K562 (cell line): ENCODE data around the gene CBX4. TPM values are rescaled to one million over a fixed set of nuclear protein-coding genes. Genes with fewer than 3 reads are reported as not detected.
A peak's percentile ranks its signal among the peaks of the same experiment; 100 is the strongest.

Source experiments
- ATAC-seq: fragments of 200-7000 bp; cut with Tn5 transposase; 3 replicates; pipeline ENCODE4 v1.9.1; 2020; ENCODE audit warnings: moderate library complexity
- BruUV-seq: library from RNA; stranded (reverse); fragments of 400-500 nt; replicated peaks from 2 replicates; lab custom pipeline; 2021; lab: Mats Ljungman, UMichigan
- CTCF ChIA-PET: fragments of 300-600 bp; formaldehyde crosslinking; extraction: SDS; loops from one replicate; lab custom pipeline; 2021; ENCODE audit warnings: low intra/inter-chr PET ratio; lab: Yijun Ruan, JAX
- POLR2A ChIA-PET: fragments of 300-600, 350-650 bp; sonication (Branson Sonifier 250); formaldehyde crosslinking; extraction: SDS; loops from one replicate; lab custom pipeline; 2021; ENCODE audit warnings: antibody characterized with exemption, inconsistent platforms; lab: Yijun Ruan, JAX
- DNase-seq, 4 experiments: peaks; one replicate each; pipeline versions ENCODE4 v3.0.0 to v3.0.0-alpha.2; 2011 to 2018; ENCODE audit warnings: low spot score in 3 of 4, mixed read lengths in 3 of 4; ENCODE audit errors: extremely low read depth in 1 of 4
- FAIRE-seq: peaks from 2 replicates; lab custom pipeline; 2011; peaks lifted over from hg19 to GRCh38; lab: Jason Lieb, UNC
- H2AFZ ChIP-seq: 2 replicates; pipeline ENCODE4 v1.6.0; 2011; ENCODE audit warnings: low read depth, low read length, control low read depth, inconsistent platforms
- H3K27ac ChIP-seq: fragments of 200-600 bp; 3 replicates; pipeline ENCODE4 v1.8.0; 2011; ENCODE audit warnings: low read depth, mild to moderate bottlenecking, control low read depth, inconsistent platforms, low read length, moderate library complexity, mixed read lengths; ENCODE audit errors: extremely low read depth
- H3K27me3 ChIP-seq, 2 experiments: fragments of 300-600 bp in 1 of 2; 2 replicates in 1 of 2; 3 replicates in 1 of 2; pipeline versions ENCODE4 v1.6.0 to v1.8.0; 2011; ENCODE audit warnings: inconsistent platforms in 2 of 2, low read length in 2 of 2, mild to moderate bottlenecking in 1 of 2, mixed read lengths in 1 of 2, moderate library complexity in 1 of 2; ENCODE audit not compliant: control insufficient read depth in 2 of 2, insufficient read depth in 2 of 2
- H3K36me3 ChIP-seq: fragments of 300-600 bp; 3 replicates; pipeline ENCODE4 v1.8.0; 2011; ENCODE audit warnings: mild to moderate bottlenecking, low read length, inconsistent platforms; ENCODE audit not compliant: control insufficient read depth, insufficient read depth
- H3K4me1 ChIP-seq, 2 experiments: fragments of 200-600 bp in 1 of 2; replicated peaks in 1 of 2; 2 replicates in 1 of 2; 3 replicates in 1 of 2; pipeline versions ENCODE4 v1.5.1 to v1.8.0; 2011; ENCODE audit warnings: inconsistent platforms in 2 of 2, low read length in 2 of 2, mild to moderate bottlenecking in 1 of 2, mixed read lengths in 1 of 2, moderate library complexity in 1 of 2; ENCODE audit not compliant: control insufficient read depth in 2 of 2, insufficient read depth in 2 of 2
- H3K4me2 ChIP-seq: 2 replicates; pipeline ENCODE4 v1.6.1; 2011; ENCODE audit warnings: low read length, control low read depth, inconsistent platforms, mixed read lengths; ENCODE audit not compliant: insufficient read depth
- H3K4me3 ChIP-seq: fragments of 200-600 bp; sonication (generic), shearing (Covaris generic); 2 replicates; pipeline ENCODE4 v1.5.1; 2016; ENCODE audit warnings: control low read depth, inconsistent platforms
- H3K79me2 ChIP-seq: fragments of 200-600 bp; 3 replicates; pipeline ENCODE4 v1.8.0; 2011; ENCODE audit warnings: low read length, inconsistent platforms; ENCODE audit not compliant: control insufficient read depth, insufficient read depth
- H3K9ac ChIP-seq, 2 experiments: 2 replicates each; pipeline versions ENCODE4 v1.6.0 to v1.6.1; 2011; ENCODE audit warnings: low read depth in 2 of 2, low read length in 2 of 2, control low read depth in 1 of 2, inconsistent platforms in 1 of 2, mild to moderate bottlenecking in 1 of 2, mixed read lengths in 1 of 2; ENCODE audit not compliant: insufficient read depth in 1 of 2
- H3K9me1 ChIP-seq: one replicate; pipeline ENCODE4 v1.6.0; 2011; ENCODE audit warnings: inconsistent platforms, mild to moderate bottlenecking, low read length, moderate library complexity; ENCODE audit not compliant: control insufficient read depth, insufficient read depth
- H3K9me3 ChIP-seq: replicated peaks from 2 replicates; pipeline ENCODE4 v1.5.1; 2011; ENCODE audit warnings: low read depth, low read length, inconsistent platforms; ENCODE audit not compliant: control insufficient read depth, insufficient read depth
- H4K20me1 ChIP-seq: replicated peaks from 2 replicates; pipeline ENCODE4 v1.6.1; 2011; ENCODE audit warnings: low read length, inconsistent platforms, mixed read lengths; ENCODE audit not compliant: control insufficient read depth, insufficient read depth
- CEBPG ChIP-seq, 3 experiments: fragments of 200-800 bp in 1 of 3; sonication (Bioruptor generic) in 1 of 3; sonication (generic) in 1 of 3; formaldehyde crosslinking in 1 of 3; IDR thresholded peaks in 2 of 3; conservative IDR thresholded peaks in 1 of 3; 2 replicates each; pipeline versions ENCODE4 v1.6.1 to v1.8.0; 2016 to 2022; ENCODE audit warnings: missing compliant biosample characterization in 2 of 3, missing genetic modification characterization in 2 of 3, mild to moderate bottlenecking in 1 of 3, missing genetic modification reagents in 1 of 3
- CHD4 ChIP-seq: fragments of 200-600 bp; sonication (generic); IDR thresholded peaks from 3 replicates; pipeline ENCODE4 v1.6.1; 2012; ENCODE audit warnings: low read depth, mild to moderate bottlenecking, mixed read lengths, low read length, inconsistent platforms; ENCODE audit not compliant: insufficient read depth, insufficient replicate concordance, poor library complexity, severe bottlenecking
- E2F3 ChIP-seq: fragments of 250-450 bp; sonication (Bioruptor Pico); IDR thresholded peaks from 2 replicates; pipeline ENCODE4 v1.4.0; 2020; ENCODE audit warnings: mild to moderate bottlenecking
- HMBOX1 ChIP-seq: sonication (generic); IDR thresholded peaks from 2 replicates; pipeline ENCODE4 v1.6.1; 2016
- MAFK ChIP-seq: IDR thresholded peaks from 2 replicates; pipeline ENCODE4 v1.6.1; 2011; ENCODE audit warnings: low read length, improper control_type of control experiment
- RAD21 ChIP-seq, 2 experiments: fragments of 250-450 bp in 1 of 2; fragments of 450-650 bp in 1 of 2; sonication (Bioruptor Pico) in 1 of 2; formaldehyde crosslinking in 1 of 2; IDR thresholded peaks in 1 of 2; conservative IDR thresholded peaks in 1 of 2; 2 replicates each; pipeline versions ENCODE4 v1.4.0 to v1.8.0; 2020 to 2022; ENCODE audit warnings: mild to moderate bottlenecking in 2 of 2, moderate library complexity in 1 of 2
- RBM39 ChIP-seq: fragments of 200-400 bp; formaldehyde crosslinking; optimal IDR thresholded peaks from 2 replicates; pipeline ENCODE3; 2018; ENCODE audit warnings: low read depth, low read length
- RNF2 ChIP-seq: sonication (generic); IDR thresholded peaks from 2 replicates; pipeline ENCODE4 v1.6.1; 2016
- ZBTB7A ChIP-seq: IDR thresholded peaks from 2 replicates; pipeline ENCODE4 v1.6.1; 2011; ENCODE audit warnings: low read depth, mild to moderate bottlenecking, low read length, moderate library complexity, borderline replicate concordance; ENCODE audit not compliant: control insufficient read depth
- ZNF184 ChIP-seq: sonication (generic); formaldehyde crosslinking; IDR thresholded peaks from 2 replicates; pipeline ENCODE4 v1.5.0; 2020; ENCODE audit warnings: missing genetic modification reagents
- ZNF23 ChIP-seq: fragments of 250-450 bp; sonication (Bioruptor Pico); IDR thresholded peaks from 2 replicates; pipeline ENCODE4 v1.4.0; 2020; ENCODE audit warnings: mild to moderate bottlenecking
- WGBS: fragments of 100-300 bp; shearing (Covaris generic); methylation state at CpG from one replicate; pipeline ENCODE4 v1.1.6; 2016; ENCODE audit warnings: low coverage, mixed read lengths; ENCODE audit not compliant: insufficient coverage; ENCODE audit errors: missing lambda C conversion rate; 5-methylcytosine and 5-hydroxymethylcytosine counted together
- in situ Hi-C: fragments of 300-500 bp; cut with MboI; formaldehyde crosslinking; loops from 4 replicates; pipeline ENCODE4 v1.15.0; 2018; ENCODE audit warnings: inconsistent platforms, mixed read lengths
- intact Hi-C: fragments of 100-400 bp; cut with micrococcal nuclease; formaldehyde crosslinking; loops from 2 replicates; pipeline ENCODE4 v1.14.2; 2022
- polyA plus RNA-seq, 8 experiments: library from polyadenylated mRNA; depleted of rRNA in 4 of 8; stranded (reverse) in 5 of 8; unstranded in 3 of 8; fragments of >200 nt; fragmentation: Nextera tagmentation in 2 of 8; fragmentation: Illumina TruSeq in 1 of 8; extraction: Ambion mirVana in 2 of 8; extraction: Trizol in 1 of 8; gene quantifications; 2 replicates each; pipeline versions ENCODE4 v1.2.1 to v1.2.3, GENCODE V29; 2011 to 2014; ENCODE audit warnings: inconsistent platforms in 1 of 8, missing spikeins in 1 of 8
- total RNA-seq, 7 experiments: library from RNA; depleted of rRNA in 6 of 7; stranded (reverse); fragments of >200 nt in 6 of 7; fragmentation: Illumina TruSeq in 2 of 7; extraction: Trizol in 2 of 7; gene quantifications; 2 replicates each; pipeline versions ENCODE4 v1.2.1 to v1.2.3, GENCODE V29; 2011 to 2021; ENCODE audit warnings: low replicate concordance in 1 of 7
- TF ChIP-seq, protein P1 (sequence below): sonication (generic); formaldehyde crosslinking; IDR thresholded peaks from 2 replicates; pipeline ENCODE4 v1.8.1; 2023; ENCODE audit warnings: mild to moderate bottlenecking, missing genetic modification reagents, moderate library complexity
- TF ChIP-seq, protein P2 (sequence below), 2 experiments: fragments of 150-350 bp in 1 of 2; IDR thresholded peaks; 2 replicates each; pipeline ENCODE4 v1.6.1; 2012 to 2016; ENCODE audit warnings: low read depth in 2 of 2, low read length in 2 of 2, mild to moderate bottlenecking in 1 of 2, moderate library complexity in 1 of 2

Gene CBX4
- total and polyA plus RNA-seq, 9 of the 15 experiments (the other 6 are each of a cell fraction or from before 2014, with no cell fraction given), result 0.98 to 50.5 (median 10.0) TPM

GRCh38 chr17:79801156-79802038, 37.8 kb downstream of the CBX4 start:
- Histone ChIP-seq H4K20me1 (no peaks in the 10 kb centered on the region), H3K4me2 (no peak overlapping the region), H3K27me3 (no peaks in the 10 kb centered on the region), H2AFZ (no peak overlapping the region), H3K4me1 (peaks cover 42 to 75% of the 10 kb centered on the region in 2 experiments), H3K9me1 (no peaks in the 10 kb centered on the region), H3K9ac (no peak overlapping the region), H3K79me2 (peaks cover 5% of the 10 kb centered on the region), H3K36me3 (no peaks in the 10 kb centered on the region; the same call in 2 of the 3 replicates), H3K9me3 (peaks cover 3% of the 10 kb centered on the region), H3K4me3 (no peak overlapping the region), H3K27ac (no peak overlapping the region)
- BruUV-seq, result no TSS peak
- in situ Hi-C loops, result loop anchor here (5.0 kb wide), 1 partner anchor 36 kb away; the partner anchor contains the start of gene CBX4
- no peak for DNase-seq
- CTCF ChIA-PET, result no interaction called here
- FAIRE-seq, result no peak
- WGBS, result 88% methylated on average over 16 of the region's 52 CpGs
- intact Hi-C loops, result loop anchor here (10.0 kb wide), 1 partner anchor 173 kb away; no protein-coding TSS in a partner anchor
- POLR2A ChIA-PET, result interaction anchor here (0.5 to 1.2 kb wide), 4 partner anchors 20 to 38 kb away, joined by 3 read pairs; partner anchors contain the start of gene CBX4
- ATAC-seq, result no peak
- no peak for TF ChIP-seq RAD21 (CRISPR knock-in tag; conservative IDR thresholded peaks at IDR 0.05 in 1 of 2, IDR thresholded peaks at IDR 0.05 in 1 of 2)
- TF ChIP-seq, protein P1, sequence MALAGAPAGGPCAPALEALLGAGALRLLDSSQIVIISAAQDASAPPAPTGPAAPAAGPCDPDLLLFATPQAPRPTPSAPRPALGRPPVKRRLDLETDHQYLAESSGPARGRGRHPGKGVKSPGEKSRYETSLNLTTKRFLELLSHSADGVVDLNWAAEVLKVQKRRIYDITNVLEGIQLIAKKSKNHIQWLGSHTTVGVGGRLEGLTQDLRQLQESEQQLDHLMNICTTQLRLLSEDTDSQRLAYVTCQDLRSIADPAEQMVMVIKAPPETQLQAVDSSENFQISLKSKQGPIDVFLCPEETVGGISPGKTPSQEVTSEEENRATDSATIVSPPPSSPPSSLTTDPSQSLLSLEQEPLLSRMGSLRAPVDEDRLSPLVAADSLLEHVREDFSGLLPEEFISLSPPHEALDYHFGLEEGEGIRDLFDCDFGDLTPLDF (CRISPR knock-in tag), result no peak
- no peak for TF ChIP-seq ZBTB7A
- no peak for TF ChIP-seq RNF2
- TF ChIP-seq E2F3 (CRISPR knock-in tag), result no peak
- TF ChIP-seq ZNF23 (CRISPR knock-in tag), result no peak
- TF ChIP-seq MAFK, result no peak
- TF ChIP-seq ZNF184 (CRISPR knock-in tag), result no peak
- 0 out of 2 replicates have a peak, but pooled peaks have one; percentile 37 for TF ChIP-seq CEBPG (CRISPR knock-in tag; IDR thresholded peaks at IDR 0.05)
- TF ChIP-seq CEBPG (tag; conservative IDR thresholded peaks at IDR 0.05 in 1 of 2, IDR thresholded peaks at IDR 0.05 in 1 of 2), result no peak
- TF ChIP-seq, protein P2, sequence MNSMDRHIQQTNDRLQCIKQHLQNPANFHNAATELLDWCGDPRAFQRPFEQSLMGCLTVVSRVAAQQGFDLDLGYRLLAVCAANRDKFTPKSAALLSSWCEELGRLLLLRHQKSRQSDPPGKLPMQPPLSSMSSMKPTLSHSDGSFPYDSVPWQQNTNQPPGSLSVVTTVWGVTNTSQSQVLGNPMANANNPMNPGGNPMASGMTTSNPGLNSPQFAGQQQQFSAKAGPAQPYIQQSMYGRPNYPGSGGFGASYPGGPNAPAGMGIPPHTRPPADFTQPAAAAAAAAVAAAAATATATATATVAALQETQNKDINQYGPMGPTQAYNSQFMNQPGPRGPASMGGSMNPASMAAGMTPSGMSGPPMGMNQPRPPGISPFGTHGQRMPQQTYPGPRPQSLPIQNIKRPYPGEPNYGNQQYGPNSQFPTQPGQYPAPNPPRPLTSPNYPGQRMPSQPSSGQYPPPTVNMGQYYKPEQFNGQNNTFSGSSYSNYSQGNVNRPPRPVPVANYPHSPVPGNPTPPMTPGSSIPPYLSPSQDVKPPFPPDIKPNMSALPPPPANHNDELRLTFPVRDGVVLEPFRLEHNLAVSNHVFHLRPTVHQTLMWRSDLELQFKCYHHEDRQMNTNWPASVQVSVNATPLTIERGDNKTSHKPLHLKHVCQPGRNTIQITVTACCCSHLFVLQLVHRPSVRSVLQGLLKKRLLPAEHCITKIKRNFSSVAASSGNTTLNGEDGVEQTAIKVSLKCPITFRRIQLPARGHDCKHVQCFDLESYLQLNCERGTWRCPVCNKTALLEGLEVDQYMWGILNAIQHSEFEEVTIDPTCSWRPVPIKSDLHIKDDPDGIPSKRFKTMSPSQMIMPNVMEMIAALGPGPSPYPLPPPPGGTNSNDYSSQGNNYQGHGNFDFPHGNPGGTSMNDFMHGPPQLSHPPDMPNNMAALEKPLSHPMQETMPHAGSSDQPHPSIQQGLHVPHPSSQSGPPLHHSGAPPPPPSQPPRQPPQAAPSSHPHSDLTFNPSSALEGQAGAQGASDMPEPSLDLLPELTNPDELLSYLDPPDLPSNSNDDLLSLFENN (IDR thresholded peaks at IDR 0.05; ENCODE audit: low read depth in 2 of 2, low read length in 2 of 2), result no peak
- TF ChIP-seq HMBOX1, result peak; percentile 38; the same call in 1 of the 2 replicates
- no peak for TF ChIP-seq RBM39
- TF ChIP-seq CHD4, result peak; percentile 4
